ENCODE results near the gene GLS2.
A peak's percentile ranks its signal among the peaks of the same experiment; 100 is the strongest.
"Not testable (repeated sequence)": the region's sequence is repeated elsewhere in the genome, so short reads cannot be mapped to it uniquely, and the experiment has no call there.

The GLS2 gene

GRCh38 chr12:56488041-56488955, at the start of gene GLS2:
GLS2 (minus strand) TSS chr12:56488161; CDS start chr12:56488118, 43 bp downstream.
- peak; percentile 71 for DNase-seq (ENCODE audit: low read depth)

GRCh38 chr12:56537546-56537945, 49.6 kb upstream of the GLS2 start:
- no peak for DNase-seq (ENCODE audit: low read depth)

GRCh38 chr12:56530390-56531055, 42.6 kb upstream of the GLS2 start:
- DNase-seq (ENCODE audit: low read depth), result no peak

GRCh38 chr12:56529656-56530055, 41.7 kb upstream of the GLS2 start:
- peak; percentile 38 for DNase-seq (ENCODE audit: low read depth)

- no peak for DNase-seq (ENCODE audit: low read depth)
Observed at GRCh38 chr12:56528846-56529245, 40.9 kb upstream of the GLS2 start.

GRCh38 chr12:56522411-56523193, 34.6 kb upstream of the GLS2 start:
- peak; percentile 38 for DNase-seq (ENCODE audit: low read depth)

GRCh38 chr12:56521590-56522371, 33.8 kb upstream of the GLS2 start, which contains the start of gene RBMS2:
RBMS2 (plus strand) TSS chr12:56521820; CDS start chr12:56522024, 204 bp downstream.
- DNase-seq (ENCODE audit: low read depth), result peak; percentile 97

GRCh38 chr12:56521209-56521589, 33.2 kb upstream of the GLS2 start:
- no peak for DNase-seq (ENCODE audit: low read depth)

GRCh38 chr12:56520506-56520905, 32.5 kb upstream of the GLS2 start:
- DNase-seq (ENCODE audit: low read depth), result peak; percentile 13

- no peak for DNase-seq (ENCODE audit: low read depth)
Observed at GRCh38 chr12:56520048-56520447, 32.1 kb upstream of the GLS2 start.

GRCh38 chr12:56518570-56518969, 30.6 kb upstream of the GLS2 start:
- DNase-seq (ENCODE audit: low read depth), result peak; percentile 50

- DNase-seq (ENCODE audit: low read depth), result no peak
Observed at GRCh38 chr12:56517854-56518253, 29.9 kb upstream of the GLS2 start.

- DNase-seq (ENCODE audit: low read depth), result not testable (repeated sequence)
Observed at GRCh38 chr12:56514014-56514318, 26.0 kb upstream of the GLS2 start.

GRCh38 chr12:56510786-56511185, 22.8 kb upstream of the GLS2 start:
- no peak for DNase-seq (ENCODE audit: low read depth)

GRCh38 chr12:56499879-56500278, 11.9 kb upstream of the GLS2 start:
- not testable (repeated sequence) for DNase-seq (ENCODE audit: low read depth)

- DNase-seq (ENCODE audit: low read depth), result not testable (repeated sequence)
Observed at GRCh38 chr12:56499452-56499851, 11.5 kb upstream of the GLS2 start.

- not testable (repeated sequence) for DNase-seq (ENCODE audit: low read depth)
Observed at GRCh38 chr12:56498126-56498902, 10.4 kb upstream of the GLS2 start.

GRCh38 chr12:56496704-56497103, 8.7 kb upstream of the GLS2 start:
- DNase-seq (ENCODE audit: low read depth), result not testable (repeated sequence)

- DNase-seq (ENCODE audit: low read depth), result not testable (repeated sequence)
Observed at GRCh38 chr12:56494481-56494880, 6.5 kb upstream of the GLS2 start.

GRCh38 chr12:56494106-56494415, 6.1 kb upstream of the GLS2 start:
- DNase-seq (ENCODE audit: low read depth), result not testable (repeated sequence)
